DMS153 treated with DMSO at 0.1 percent for 48 hours (cell line): ENCODE measurements around the gene PID1.

Source experiments
- DNase-seq: peaks from one replicate; lab custom pipeline; 2025; ENCODE audit not compliant: unreplicated experiment; lab: John Stamatoyannopoulos, UW

The PID1 gene

DNA sequence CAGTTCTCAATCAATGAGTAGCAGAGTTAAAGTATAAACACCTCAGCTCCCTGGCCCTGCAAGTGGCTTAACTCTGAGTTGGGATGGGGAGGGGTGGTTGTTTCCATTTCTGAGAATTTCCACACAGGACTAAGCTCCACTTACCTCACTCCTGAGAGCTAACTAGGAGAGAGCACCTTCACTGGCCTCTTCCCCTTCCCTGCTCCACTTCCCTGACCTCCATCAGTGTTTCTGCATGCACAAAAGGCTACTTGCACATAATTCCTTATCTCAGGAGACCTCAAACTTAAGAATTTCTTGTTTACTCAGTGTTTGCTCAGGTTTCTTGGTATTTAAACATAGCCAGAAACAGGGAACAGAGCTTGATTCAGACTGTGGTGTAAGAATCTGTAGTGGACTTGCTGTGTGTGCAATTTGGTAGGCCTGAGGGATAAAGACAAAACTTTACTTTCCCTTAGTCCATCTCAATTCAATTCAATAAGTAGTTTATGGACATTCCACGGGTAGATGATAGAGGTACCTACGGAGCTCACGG is 97.2 kb downstream of the PID1 start:
- no peak for DNase-seq

DNA sequence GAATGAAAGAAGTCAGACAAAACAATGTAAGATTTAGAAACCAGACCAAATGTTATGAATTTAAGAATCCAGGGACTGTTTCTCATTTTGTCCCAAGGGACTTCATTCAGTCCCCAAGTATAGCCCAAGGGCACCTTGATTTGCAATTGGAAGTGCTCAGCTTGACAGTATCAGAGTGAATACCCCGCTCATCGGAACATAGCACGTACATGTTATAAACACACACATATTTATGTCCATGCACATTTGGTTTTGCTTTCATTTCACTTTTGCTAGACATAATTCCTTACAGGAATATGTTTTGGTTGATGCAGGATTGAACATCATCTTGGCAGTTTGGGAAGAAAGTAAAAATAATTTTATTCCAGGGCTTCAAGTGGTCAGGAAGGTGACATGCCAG is 100.2 kb downstream of the PID1 start:
- DNase-seq, result no peak

DNA sequence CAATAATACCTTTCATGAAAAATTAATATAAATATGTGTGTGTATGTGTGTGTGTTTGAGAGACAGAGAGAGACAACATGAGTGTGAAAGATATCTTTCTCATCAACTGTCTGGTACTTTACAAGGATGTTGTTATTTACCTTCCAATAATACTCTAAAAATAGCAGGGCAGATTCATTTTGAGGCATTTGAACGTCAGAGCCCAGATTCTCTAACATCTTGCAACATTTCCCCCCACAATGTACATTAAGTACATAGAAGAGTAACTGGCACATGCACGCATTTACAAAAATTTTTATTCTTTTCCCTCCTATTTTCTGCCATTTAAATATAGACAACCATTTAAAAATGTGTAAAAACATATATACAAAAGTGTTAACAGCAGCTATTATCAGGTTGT is 100.9 kb downstream of the PID1 start:
- no peak for DNase-seq

DNA sequence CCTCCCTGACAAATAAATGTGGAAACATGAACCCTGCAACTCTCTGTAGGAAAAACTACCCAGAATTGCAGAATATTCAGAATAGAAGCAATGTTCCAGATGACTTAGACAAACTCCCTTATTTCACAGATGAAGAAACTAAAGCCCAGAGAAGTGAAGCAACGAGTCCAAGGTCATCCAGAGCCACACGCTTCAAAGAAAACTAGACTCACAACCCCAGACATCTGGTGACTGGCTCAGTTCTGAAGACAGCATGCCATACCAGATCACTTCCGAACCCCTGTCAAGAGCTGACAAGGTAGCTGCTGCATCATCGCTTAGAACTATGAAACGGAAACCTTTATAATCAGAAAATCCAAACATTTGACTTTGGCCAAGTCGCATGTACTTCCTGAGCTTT is 101.3 kb downstream of the PID1 start:
- DNase-seq, result no peak

DNA sequence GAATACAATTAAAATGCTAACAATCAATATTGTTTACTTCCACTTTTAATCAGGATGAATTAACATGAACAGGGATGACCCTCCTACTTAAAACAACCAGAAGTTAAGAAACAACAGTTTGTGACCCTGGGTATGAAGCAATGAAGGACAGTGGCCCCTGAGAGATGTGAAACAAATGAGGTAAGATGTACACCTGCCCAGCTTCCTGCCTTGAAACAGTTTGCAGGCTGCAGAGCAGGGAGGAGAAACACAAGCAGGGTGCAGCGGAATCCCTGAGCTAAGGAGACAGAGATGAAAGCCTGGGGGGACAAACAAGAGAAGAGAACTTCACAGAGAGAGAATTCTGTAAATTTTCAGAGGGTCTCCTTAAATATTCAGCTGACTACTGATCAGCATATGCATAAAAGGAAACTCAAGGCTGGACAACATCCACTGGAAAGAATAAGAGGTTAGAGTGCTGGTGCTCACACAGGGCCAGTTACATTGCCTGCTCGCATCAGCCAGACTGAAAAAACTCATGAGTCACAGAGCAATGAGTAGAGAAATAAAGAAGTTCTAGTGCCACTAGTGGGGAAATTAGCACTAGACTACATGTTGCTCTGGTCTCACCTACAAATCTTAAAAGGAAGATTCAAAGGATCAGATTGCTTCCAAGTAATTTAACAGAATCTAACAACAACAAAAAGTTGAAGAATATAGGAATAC is 106.4 kb downstream of the PID1 start:
- DNase-seq, result no peak

DNA sequence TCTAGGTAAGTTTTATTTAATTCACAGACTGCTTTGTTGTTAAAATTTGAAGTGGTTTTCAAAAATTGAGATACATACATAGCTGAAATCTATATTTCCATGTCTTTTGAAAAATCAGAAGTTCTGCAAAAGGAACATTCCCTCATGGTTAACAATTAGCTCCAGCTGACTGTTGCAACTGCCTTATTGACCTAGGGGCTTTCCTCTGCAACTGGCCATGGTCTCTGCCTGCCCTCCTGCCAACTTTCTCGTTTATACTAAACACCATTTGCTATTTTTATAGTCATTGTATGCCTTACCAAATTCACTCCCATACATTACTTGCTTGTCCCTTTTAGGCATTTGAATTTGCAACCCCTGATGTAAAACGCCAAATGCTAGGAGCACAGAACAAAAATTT is 107.2 kb downstream of the PID1 start:
- DNase-seq, result no peak

DNA sequence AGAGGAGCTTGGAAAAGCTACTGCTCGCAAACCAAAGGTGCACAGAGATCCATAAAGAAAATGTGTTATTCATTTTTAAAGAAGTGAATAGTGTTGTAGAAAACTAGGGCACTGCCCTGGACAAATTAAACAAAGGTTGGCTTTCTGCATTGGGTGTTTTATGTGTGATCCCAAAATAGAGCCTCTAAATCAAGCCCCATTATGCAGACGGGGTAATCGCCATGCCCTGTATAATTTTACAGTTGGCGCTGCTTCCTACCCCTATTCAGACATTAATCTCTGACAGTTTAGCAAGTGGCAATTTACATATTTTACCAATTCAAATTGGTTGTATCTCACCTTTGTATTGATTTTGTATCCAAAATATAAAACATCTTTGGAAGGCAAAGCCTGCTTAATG is 109.1 kb downstream of the PID1 start:
- DNase-seq, result no peak

DNA sequence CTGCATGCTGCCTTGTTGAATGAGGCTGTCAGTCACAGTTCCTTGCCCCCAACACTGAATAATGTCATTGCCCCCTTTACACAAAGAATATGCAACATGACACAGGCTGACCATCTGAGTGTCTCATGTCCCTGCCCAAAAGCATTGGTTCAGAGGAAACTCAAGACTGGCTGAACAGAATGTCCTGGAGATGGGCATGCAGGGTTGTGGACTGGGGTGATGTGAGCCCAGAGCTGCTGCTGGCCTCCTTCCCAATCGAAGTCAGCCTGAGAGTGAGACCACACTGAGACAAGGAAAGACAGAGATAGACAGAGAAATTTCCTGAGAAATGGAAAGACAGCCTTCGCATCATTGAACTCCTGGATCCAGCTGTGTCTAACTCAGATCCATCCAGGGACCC is 110.1 kb downstream of the PID1 start:
- no peak for DNase-seq

DNA sequence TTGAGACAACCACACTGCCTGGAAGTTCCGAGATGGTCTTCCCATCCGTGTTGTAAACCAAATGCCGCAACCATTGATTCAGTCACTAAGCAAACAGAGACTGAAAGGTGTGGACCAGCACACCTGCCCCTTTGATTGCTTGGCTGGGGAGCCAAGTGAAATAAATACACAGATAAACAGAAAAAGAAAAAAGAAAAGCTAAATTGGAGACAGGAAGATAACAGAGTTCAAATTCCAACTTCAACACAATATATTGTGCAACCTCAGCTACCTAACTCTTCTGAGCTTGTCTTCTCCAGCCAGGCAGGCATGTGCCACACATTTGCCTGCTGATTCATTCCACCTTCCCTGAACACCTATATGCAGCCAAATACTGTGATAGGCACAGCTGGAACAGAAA is 110.9 kb downstream of the PID1 start:
- no peak for DNase-seq

DNA sequence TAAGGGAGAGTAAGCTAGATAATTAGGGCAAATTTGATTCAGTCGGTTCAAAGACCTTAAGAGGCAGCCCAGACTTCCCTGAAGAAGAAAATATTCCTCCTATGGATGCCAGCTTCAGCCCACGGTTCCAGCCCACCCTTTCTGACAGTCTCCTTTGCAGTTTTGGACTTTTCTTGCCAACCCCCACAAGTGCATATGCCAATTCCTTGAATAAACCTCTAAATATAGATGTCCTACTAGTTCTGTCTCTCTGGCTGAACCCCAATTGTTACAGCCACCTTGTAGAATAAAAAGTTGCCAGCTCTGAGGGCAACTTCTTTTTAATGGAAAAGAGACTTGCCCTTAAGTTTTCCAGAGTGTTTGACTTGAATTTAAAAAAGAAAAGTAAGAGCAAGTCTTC is 111.7 kb downstream of the PID1 start:
- DNase-seq, result no peak

DNA sequence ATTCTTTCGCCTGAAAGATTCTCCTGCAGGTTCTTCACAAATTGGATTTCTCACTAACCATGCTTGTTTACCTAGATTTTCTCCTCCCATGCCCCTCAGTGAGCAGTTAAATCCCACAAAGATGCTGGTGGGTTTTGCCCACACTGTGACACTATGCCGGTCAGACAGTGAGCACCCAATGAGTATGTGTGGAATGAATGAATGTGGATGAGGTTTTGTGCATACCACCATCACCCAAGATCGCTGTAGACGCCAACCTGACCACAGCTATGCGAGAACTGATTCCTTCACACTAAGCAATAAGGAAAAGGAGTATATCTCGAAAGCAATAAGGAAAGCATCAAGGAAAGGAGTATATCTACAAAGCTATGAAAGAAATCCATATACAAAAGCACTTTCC is 116.7 kb downstream of the PID1 start:
- DNase-seq, result no peak

DNA sequence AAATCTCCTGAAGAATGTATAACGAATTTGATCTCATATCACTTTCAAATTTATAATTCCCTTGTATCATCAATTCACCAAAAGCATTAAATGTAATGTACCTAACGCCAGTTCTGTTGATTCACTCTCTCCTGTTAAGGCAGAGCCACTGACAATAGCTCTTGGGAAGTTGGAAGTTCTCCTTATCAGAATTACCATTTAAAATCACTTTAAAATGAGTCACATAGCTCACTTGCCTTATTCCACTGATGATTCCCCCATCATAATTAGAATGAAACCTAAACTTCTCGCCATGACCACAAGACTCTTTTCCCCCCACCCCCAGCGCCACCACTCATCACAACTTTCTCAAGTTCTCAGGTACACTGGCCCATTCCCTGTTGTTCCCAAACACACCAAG is 117.1 kb downstream of the PID1 start:
- no peak for DNase-seq

DNA sequence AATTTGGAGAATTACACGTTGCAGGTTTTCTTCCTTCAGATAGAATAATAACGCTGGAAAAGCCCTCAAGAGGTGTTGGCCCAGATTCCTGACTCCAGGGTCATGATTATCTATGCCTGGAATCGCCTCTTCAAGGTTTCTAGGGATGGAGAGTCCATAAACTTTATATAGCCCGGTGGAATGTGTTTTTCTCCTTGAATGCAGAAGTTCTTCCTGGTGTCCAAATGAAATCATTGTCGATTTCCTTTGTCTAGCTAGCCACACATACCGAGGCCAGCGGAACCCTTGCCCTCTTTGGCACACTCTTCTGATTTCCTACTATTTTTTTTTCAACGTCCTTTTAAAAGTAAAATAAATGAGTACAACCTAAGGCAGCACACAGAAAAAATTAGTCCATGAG is 117.8 kb downstream of the PID1 start:
- no peak for DNase-seq

DNA sequence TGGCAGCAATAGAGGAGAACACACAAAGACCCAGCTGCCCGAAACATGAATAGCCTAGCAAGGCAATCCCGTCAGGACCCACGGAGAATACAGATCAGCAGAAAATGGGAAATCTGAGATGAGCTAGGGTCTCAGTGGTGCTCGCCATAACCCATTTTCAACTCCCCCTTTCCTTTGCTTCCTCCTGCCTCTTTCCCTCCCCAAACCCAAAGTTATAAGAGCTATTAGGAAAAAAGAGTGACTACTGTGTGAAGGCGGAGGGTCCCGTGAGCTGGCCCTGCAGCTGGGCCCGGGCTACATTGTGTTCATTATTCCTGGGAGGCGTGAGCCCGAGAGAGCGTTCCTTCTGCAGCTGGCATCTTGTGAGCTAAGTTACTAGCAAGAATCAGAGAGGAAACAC is 118.4 kb downstream of the PID1 start:
- no peak for DNase-seq

DNA sequence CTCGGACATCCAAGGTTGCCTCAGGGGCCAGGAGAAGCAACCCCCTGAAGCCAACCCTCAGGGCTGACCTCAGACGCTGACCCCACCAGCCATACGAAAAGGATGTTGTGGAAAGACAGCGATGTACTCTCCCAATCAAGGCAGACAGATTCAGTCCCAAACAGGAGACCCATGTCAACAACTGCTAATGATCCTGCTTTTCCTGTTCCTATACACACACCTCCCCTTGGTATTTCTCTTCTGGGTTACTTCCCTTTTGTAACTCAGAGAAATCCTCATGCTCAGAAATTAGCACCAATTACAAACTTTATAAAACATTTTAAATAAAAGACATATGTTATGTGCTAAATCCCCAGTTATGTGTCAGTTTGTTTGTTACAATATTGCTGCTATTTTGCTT is 120.8 kb downstream of the PID1 start:
- DNase-seq, result no peak

DNA sequence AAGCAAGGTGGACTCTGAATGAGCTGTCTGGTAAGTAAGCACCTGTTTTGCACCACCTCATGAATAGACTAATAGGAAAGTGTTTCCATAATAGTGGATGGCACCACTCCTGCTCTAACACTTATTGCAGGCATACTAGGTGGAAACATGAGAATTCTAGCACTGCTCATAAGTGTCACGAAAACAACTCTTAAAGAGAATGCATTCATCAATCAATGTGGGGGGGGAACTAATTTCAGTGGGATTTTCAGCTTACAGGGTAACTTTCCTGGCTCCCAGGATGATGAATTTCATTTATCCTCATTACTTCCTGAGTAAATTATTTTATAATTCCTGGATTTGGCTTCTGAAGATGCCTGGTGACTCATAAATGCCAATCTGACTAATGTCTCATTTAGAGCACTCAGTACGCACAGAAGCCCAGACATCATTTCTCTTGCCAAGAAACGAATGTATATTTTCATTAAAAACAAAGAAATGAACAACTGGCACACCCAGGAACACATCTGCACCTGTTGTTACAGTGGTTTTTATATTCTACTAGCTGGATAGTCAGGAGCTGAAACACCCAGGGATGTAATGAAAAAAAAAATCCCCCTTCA is 129.6 kb downstream of the PID1 start:
- no peak for DNase-seq

DNA sequence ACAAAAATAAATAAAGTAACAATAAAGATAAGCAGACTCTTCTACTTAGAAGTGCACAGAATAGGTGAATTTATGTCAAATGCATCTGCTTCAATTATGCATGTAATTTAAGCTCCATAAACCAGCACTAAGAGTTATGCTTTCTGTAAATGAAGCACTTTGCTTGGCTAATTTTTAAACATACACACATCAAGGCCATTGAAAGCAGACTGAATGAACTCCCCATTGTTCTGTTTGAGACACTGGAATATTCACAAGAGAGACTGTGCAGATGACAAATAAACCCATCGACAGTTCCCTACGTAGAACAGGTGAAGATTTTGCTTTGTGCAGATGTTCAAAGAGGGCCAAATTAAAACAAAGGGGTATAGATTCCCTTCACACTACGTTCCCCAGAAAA is 133.4 kb downstream of the PID1 start:
- DNase-seq, result no peak

DNA sequence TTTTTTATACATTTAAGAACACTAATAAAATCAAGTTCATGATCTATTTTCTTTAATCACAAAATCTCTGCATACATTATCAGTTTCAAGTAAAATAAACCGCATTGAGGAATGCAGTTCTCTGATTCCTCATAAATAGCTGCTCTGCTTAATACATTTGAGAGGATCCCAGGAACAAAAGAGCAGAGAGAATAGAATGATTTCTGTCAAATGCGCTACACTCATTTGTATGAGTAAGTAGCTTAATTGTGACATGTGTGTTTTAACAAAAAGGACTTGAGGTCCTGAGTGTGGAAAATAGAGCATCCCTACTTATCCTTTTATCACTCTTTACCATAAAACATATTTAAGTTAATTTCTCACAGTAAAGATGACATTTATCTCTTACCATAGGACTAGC is 134.0 kb downstream of the PID1 start:
- no peak for DNase-seq

DNA sequence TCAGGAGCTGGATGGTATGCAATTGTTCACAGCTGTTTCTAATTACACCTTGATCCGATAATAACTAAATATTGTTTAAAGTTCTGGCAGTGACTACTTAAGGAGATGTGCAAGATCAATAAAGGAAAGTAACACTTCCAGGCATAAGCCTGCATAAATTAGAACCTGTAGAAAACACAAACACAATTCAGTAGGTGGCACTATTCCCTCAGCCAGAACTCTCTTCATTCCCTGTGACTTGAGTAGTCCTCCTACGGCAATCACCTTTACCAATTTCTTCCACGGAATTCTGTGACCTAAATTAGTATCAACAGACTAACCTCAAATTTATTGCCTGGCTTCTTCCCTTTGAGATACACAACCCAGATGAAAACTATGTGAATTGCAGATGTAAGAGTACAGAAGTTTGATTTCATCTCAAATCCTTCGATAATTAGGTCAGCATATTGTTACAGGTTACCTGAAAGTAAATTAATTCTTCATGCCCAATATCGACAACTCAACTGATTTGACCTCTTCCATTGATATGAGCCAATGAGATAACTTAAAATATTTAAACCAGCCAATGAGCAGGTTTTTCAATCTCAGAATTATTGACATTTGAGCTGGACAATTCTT is 137.8 kb downstream of the PID1 start:
- DNase-seq, result peak; percentile 58

DNA sequence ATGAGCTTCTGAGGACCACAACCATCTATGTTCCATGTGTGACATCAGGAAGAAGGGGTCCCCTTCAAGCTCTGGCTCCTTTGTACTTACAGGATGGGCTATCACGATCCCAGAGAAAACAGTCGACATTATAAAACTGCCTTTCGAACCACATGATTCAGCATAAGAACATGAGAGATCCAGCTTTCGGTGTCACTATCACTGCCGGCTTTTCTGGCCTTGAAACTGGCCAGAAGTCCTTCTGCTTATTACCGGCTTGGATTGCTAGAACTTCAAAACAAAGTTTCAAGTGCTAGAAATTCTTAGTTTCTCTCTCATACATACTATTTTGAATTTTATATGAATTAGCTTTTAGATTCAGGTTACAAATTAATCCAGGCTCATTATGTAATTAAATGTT is 138.9 kb downstream of the PID1 start:
- DNase-seq, result no peak

DNA sequence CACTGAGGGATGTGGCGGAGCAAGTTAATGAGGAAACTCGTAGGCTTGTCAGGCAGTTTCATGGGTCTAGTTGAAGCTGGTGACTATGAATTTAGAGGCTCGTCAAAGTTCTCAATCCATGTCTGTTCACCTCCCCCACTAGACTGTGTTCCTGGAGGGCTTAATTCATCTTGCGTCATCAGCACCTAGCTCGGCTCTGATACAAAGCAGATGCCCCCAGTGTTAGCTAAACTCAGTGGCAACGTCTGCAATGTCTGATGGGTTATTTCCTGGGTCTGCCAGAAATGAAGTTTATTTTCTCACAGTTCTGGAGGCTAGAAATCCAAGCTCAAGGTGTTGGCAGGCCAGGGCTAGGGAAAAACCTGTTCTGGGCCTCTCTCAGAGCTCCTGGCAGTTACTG is 140.6 kb downstream of the PID1 start:
- DNase-seq, result no peak

DNA sequence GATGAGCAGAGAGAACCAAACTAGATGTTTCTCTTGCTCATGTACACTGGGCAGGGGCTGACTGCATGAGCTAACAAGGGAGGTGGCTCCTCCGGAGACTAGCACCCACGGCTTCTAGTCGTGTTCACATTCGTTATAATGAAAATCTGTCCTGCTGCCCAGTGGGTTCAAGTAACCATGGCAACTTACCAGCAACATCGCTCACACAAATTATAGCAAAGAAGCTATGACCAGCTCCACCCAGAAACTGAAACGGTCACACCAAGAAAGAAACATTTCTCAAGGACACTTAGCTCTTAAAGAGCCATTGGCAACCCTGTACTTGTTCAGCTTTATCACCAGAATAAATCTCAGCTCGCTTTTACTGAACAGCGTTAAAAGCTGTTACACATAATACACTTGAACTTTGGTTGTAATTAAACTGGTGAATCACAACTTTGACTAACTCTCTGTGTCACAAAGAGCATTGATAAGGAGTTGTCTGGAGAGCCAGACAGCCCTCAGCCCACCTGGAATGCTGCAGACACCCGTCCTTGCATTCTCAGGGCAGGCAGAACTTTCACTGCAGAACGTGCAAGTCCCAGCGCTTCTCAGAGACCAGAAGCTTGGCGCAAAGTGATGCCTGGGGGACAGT is 141.2 kb downstream of the PID1 start:
- DNase-seq, result no peak
